ENCODE measurements around the gene CMKLR1. TPM values are rescaled to one million over a fixed set of nuclear protein-coding genes. Genes with fewer than 3 reads are reported as not detected.

The CMKLR1 gene
- total and polyA plus RNA-seq, 10 of the 15 experiments (the other 5 are each of a cell fraction or from before 2014, with no cell fraction given): 13.8 to 52.3 (median 26.2) TPM

- TF ChIP-seq MLLT1 (IDR thresholded peaks at IDR 0.05) (peak; percentile 46; the same call in 1 of the 2 replicates), TCF12 (IDR thresholded peaks at IDR 0.05; ENCODE audit: low read depth, low read length) (no peak), NFIC (IDR thresholded peaks at IDR 0.05; ENCODE audit: low read depth, low read length) (no peak), USF2 (IDR thresholded peaks at IDR 0.05; ENCODE audit: borderline replicate concordance, low read depth, low read length) (no peak), SMC3 (IDR thresholded peaks at IDR 0.05; ENCODE audit: borderline replicate concordance, low read length) (no peak), CEBPZ (IDR thresholded peaks at IDR 0.05; ENCODE audit: low read depth, low read length) (no peak), NBN (IDR thresholded peaks at IDR 0.05) (peak; percentile 64; the same call in 1 of the 2 replicates), FOXM1 (IDR thresholded peaks at IDR 0.05; ENCODE audit: low read depth, low read length) (no peak), SMAD5 (IDR thresholded peaks at IDR 0.05; ENCODE audit: low read depth) (no peak), RELB (IDR thresholded peaks at IDR 0.05; ENCODE audit: low read depth) (0 out of 2 replicates have a peak, but pooled peaks have one; percentile 27), USF1 (IDR thresholded peaks at IDR 0.05; ENCODE audit: borderline replicate concordance, extremely low read length, insufficient read depth, low read depth, low read length) (no peak), ZZZ3 (IDR thresholded peaks at IDR 0.05; ENCODE audit: control insufficient read depth, insufficient read length, low read depth) (no peak), LARP7 (IDR thresholded peaks at IDR 0.05) (no peak), SUZ12 (IDR thresholded peaks at IDR 0.05; ENCODE audit: unreplicated experiment) (no peak), HDAC6 (IDR thresholded peaks at IDR 0.05; ENCODE audit: unreplicated experiment) (no peak), KLF5 (IDR thresholded peaks at IDR 0.05; ENCODE audit: partially characterized antibody) (no peak), CREM (IDR thresholded peaks at IDR 0.05; ENCODE audit: low read depth) (no peak)
Measured at GRCh38 chr12:108320507-108321293, 18.4 kb downstream of the CMKLR1 start (continued).
